Fibroblast of mammary gland (primary cell): ENCODE results near the gene ARID1B.
"Not testable (repeated sequence)": the region's sequence is repeated elsewhere in the genome, so short reads cannot be mapped to it uniquely, and the experiment has no call there.

Experiments used
- DNase-seq: peaks from one replicate; pipeline ENCODE4 v3.0.0-alpha.2; 2010; ENCODE audit warnings: low read depth
- H3K4me3 ChIP-seq: 2 replicates; pipeline ENCODE4 v1.5.1; 2011; ENCODE audit warnings: low read depth, mild to moderate bottlenecking, low read length, moderate library complexity; ENCODE audit not compliant: control insufficient read depth
- TF ChIP-seq, protein P1 (sequence below): conservative IDR thresholded peaks from 2 replicates; pipeline ENCODE4 v1.5.1; 2011; ENCODE audit warnings: low read depth, low read length, inconsistent platforms; ENCODE audit not compliant: control insufficient read depth, insufficient read depth

ARID1B gene

GRCh38 chr6:156942266-156942665 lies 165.1 kb downstream of the ARID1B start:
- DNase-seq: no peak
- H3K4me3 ChIP-seq: no peak overlapping the region
- TF ChIP-seq, protein P1, sequence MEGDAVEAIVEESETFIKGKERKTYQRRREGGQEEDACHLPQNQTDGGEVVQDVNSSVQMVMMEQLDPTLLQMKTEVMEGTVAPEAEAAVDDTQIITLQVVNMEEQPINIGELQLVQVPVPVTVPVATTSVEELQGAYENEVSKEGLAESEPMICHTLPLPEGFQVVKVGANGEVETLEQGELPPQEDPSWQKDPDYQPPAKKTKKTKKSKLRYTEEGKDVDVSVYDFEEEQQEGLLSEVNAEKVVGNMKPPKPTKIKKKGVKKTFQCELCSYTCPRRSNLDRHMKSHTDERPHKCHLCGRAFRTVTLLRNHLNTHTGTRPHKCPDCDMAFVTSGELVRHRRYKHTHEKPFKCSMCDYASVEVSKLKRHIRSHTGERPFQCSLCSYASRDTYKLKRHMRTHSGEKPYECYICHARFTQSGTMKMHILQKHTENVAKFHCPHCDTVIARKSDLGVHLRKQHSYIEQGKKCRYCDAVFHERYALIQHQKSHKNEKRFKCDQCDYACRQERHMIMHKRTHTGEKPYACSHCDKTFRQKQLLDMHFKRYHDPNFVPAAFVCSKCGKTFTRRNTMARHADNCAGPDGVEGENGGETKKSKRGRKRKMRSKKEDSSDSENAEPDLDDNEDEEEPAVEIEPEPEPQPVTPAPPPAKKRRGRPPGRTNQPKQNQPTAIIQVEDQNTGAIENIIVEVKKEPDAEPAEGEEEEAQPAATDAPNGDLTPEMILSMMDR: no peak

GRCh38 chr6:156943166-156943565 lies 166.0 kb downstream of the ARID1B start:
- H3K4me3 ChIP-seq: no peak overlapping the region
- DNase-seq: peak; percentile 44
- TF ChIP-seq, protein P1: no peak

DNA sequence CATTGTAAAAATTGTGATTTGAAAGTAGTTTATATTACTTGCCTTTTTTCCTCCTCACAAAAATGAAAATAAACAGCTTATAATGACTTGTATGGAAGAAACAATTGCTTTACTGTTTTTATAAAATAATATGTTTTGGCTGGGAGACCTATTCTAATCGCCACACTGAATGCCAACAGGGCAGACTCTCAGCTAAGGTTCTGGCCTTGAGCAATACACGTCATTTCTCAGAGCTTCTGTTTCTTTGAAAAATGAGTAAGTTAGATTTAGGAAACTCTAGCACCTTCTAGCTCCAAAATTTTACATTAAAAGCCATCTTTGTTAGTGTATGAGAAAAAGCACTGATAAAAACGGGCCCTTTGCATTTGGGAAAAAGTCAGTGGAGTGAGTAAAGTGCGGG lies 166.6 kb downstream of the ARID1B start:
- TF ChIP-seq, protein P1: no peak
- no peak overlapping the region for H3K4me3 ChIP-seq
- DNase-seq: no peak

- TF ChIP-seq, protein P1: no peak
- no peak for DNase-seq
- H3K4me3 ChIP-seq: no peak overlapping the region
Observed at GRCh38 chr6:156944412-156944811, 167.2 kb downstream of the ARID1B start.

- not testable (repeated sequence) for DNase-seq
Observed at GRCh38 chr6:156945789-156946172, 168.6 kb downstream of the ARID1B start.

DNA sequence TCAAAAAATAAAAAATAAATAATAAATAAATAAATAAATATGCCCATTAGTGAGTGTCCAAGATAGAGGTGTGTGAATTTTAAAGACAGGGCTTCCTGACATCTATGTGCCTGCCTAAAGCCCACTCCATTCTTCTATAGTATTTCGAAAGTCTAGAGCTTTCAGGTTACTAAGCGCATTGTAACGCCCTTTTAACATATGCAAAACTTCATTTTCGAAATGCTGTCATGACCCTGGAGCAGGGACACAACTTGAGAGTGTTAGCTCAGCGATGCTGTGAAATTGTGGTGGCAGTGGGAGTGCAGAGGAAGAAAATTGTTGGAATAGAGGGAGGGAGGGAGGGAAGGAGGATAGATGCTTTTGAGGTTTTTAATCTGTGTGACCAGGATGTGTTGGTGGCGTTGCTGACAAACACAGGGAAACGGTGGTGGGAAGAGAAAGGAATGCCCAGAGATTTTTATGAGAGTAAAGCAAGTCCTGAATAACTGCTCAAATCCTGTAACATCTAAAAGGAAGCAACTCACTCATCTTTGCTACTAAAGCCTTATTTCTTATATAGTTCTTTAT lies 169.3 kb downstream of the ARID1B start:
- TF ChIP-seq, protein P1: no peak
- no peak overlapping the region for H3K4me3 ChIP-seq

More at GRCh38 chr6:156945789-156946172, 168.6 kb downstream of the ARID1B start:
- not testable (repeated sequence) for H3K4me3 ChIP-seq

DNA sequence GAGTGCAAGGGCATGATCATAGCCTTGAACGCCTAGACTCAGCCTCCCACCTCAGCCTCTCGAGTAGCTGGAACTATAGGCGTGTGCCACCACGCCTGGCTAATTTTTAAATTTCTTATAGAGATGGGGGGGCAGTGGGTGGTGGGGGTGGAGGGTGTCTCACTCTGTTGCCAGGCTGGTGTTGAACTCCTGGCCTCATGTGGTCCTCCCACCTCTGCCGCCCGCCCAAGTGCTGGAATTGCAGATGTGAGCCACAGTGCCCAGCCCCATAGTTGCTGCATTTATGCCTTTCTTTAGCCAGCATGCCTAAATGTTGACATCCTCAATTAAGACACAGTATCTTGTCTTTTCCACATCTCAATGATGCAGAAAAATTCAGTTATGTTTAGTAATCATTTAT lies 171.1 kb downstream of the ARID1B start:
- TF ChIP-seq, protein P1: no peak
- H3K4me3 ChIP-seq: no peak overlapping the region
- no peak for DNase-seq

More for the DNA sequence above, 169.3 kb downstream of the ARID1B start:
- DNase-seq: no peak
